Uterus (tissue), 2 donors: ENCODE measurements around the gene USP22.

Source experiments
- POLR2A ChIP-seq, 2 donors: fragments of 450-650 bp; IDR thresholded peaks; one replicate each; pipeline ENCODE4 v1.6.1; 2016; ENCODE audit warnings: antibody characterized with exemption in 2 of 2, mild to moderate bottlenecking in 1 of 2, moderate library complexity in 1 of 2
- TF ChIP-seq, protein P1 (sequence below), 4 experiments: fragments of 200-600 bp in 2 of 4; fragments of 450-650 bp in 2 of 4; sonication (generic) in 2 of 4; IDR thresholded peaks; one replicate each; pipeline ENCODE4 v1.5.1; 2016 to 2019; ENCODE audit warnings: antibody characterized with exemption in 4 of 4, mild to moderate bottlenecking in 2 of 4, moderate library complexity in 1 of 4

DNA sequence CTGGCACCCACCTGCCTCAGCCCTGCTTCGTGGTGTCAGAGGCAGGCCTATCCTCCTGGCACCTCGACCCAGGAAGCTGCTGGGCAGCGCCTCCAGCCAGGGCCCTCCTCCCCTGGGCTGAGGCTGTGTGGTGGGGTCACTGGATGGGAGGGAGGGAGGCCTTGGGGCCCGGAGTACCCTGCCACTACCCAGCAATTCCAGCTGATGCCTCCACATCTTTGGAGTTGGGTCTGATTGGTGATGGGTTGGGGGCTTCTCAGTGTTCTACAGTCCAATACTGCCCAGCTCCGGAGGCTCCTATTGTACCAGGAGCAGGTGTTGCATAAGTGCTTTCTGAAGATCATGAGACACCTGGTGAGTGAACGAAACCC is 48.0 kb downstream of the USP22 start:
- TF ChIP-seq, protein P1, sequence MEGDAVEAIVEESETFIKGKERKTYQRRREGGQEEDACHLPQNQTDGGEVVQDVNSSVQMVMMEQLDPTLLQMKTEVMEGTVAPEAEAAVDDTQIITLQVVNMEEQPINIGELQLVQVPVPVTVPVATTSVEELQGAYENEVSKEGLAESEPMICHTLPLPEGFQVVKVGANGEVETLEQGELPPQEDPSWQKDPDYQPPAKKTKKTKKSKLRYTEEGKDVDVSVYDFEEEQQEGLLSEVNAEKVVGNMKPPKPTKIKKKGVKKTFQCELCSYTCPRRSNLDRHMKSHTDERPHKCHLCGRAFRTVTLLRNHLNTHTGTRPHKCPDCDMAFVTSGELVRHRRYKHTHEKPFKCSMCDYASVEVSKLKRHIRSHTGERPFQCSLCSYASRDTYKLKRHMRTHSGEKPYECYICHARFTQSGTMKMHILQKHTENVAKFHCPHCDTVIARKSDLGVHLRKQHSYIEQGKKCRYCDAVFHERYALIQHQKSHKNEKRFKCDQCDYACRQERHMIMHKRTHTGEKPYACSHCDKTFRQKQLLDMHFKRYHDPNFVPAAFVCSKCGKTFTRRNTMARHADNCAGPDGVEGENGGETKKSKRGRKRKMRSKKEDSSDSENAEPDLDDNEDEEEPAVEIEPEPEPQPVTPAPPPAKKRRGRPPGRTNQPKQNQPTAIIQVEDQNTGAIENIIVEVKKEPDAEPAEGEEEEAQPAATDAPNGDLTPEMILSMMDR (IDR thresholded peaks at IDR 0.05) = no peak
- TF ChIP-seq POLR2A (IDR thresholded peaks at IDR 0.05) = no peak
